ENCODE data around the gene SUMO3.

DNA sequence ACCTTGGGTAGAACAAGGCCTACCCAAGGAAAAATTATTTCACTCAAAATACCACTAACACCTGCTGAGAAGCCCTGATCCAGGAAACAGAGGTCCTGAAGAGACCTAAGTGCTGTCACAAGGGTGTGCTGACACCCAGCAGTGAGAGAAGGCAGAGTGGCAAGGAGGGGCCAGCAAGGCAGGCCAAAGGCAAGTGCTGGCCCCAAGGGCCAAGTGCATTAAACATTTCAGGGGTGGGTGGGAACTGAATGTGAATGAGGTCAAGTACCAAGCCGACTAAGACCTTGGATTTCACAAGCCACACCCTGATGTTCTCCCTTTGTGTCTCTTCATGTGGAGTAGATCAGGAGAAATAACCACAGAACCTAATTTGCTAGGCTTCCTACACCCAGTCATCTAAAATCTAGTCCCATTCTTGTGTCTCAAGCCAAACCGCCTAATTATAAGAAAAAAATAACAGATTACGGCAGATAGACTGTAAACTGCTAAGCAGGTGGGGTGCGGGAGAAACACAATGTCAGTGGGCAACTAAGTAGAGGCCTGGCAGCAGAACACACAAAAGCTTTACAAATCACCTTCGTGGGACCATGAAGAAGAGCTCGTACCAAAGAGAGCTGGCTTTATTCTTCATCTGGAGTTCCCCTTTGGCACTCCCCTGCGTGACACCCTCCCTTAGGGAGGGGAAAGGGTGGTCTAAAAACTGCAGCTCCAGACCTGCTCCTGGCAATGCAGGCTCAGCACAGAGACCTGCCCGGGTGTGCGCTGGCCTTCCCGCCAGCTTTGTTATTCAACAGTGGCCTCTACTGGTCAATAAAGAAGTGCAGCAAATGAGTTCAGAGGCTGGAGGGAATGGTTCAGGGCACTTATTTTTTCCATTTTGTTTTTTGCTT is 24.9 kb downstream of the SUMO3 start:
- TF ChIP-seq EZH2 (IDR thresholded peaks at IDR 0.05; ENCODE audit: insufficient read depth, poor library complexity, severe bottlenecking) (no peak), EZH2phosphoT487 (IDR thresholded peaks at IDR 0.05; ENCODE audit: insufficient read depth, low read depth) (no peak)
